B cell (primary cell): ENCODE results near the gene PRDX1. TPM values are rescaled to one million over a fixed set of nuclear protein-coding genes. Genes with fewer than 3 reads are reported as not detected.
"Not testable (repeated sequence)": the region's sequence is repeated elsewhere in the genome, so short reads cannot be mapped to it uniquely, and the experiment has no call there.

ENCODE experiments used
- ATAC-seq: fragments of 200-7000 bp; cut with Tn5 transposase; one replicate; pipeline ENCODE4 v1.10.0; 2021; ENCODE audit warnings: low read depth, mild to moderate bottlenecking, moderate number of reproducible peaks, moderate library complexity
- CTCF ChIA-PET: fragments of 350-600 bp; sonication (Branson Sonifier 250); formaldehyde crosslinking; loops from one replicate; lab custom pipeline; 2021; ENCODE audit warnings: antibody characterized with exemption, inconsistent platforms; lab: Charles Lee
- POLR2A ChIA-PET: fragments of 350-600 bp; sonication (Branson Sonifier 250); formaldehyde crosslinking; loops from one replicate; lab custom pipeline; 2021; ENCODE audit warnings: antibody characterized with exemption; lab: Charles Lee
- DNase-seq: peaks from one replicate; pipeline ENCODE4 v3.0.0; 2013
- H2AFZ ChIP-seq: 2 replicates; pipeline ENCODE4 v1.6.1; 2012; ENCODE audit warnings: mild to moderate bottlenecking, low read depth, low read length; ENCODE audit not compliant: insufficient read depth, poor library complexity, severe bottlenecking
- H3K27ac ChIP-seq, 2 donors: 1 replicate in 1 of 2; 2 replicates in 1 of 2; pipeline ENCODE4 v1.5.1; 2012 to 2013; ENCODE audit warnings: low read length in 2 of 2, mild to moderate bottlenecking in 2 of 2, moderate library complexity in 1 of 2
- H3K27me3 ChIP-seq, 4 experiments: fragments of 200-600 bp in 1 of 4; sonication (generic) in 1 of 4; replicated peaks in 1 of 4; 1 replicate in 2 of 4; 2 replicates in 2 of 4; pipeline versions ENCODE4 v1.6.1 to v1.7.0; 2013 to 2016; ENCODE audit warnings: low read length in 3 of 4, mild to moderate bottlenecking in 2 of 4, mixed read lengths in 1 of 4, moderate library complexity in 1 of 4; ENCODE audit not compliant: insufficient read depth in 4 of 4, control insufficient read depth in 3 of 4; ENCODE audit errors: control extremely low read depth in 1 of 4
- H3K36me3 ChIP-seq, 2 experiments: replicated peaks in 1 of 2; 1 replicate in 1 of 2; 2 replicates in 1 of 2; pipeline versions ENCODE4 v1.6.1 to v1.7.1; 2013; ENCODE audit warnings: low read length in 1 of 2; ENCODE audit not compliant: insufficient read depth in 2 of 2, control insufficient read depth in 1 of 2; ENCODE audit errors: control extremely low read depth in 1 of 2, extremely low read depth in 1 of 2
- H3K4me1 ChIP-seq, 2 donors: fragments of 200-600 bp in 1 of 2; sonication (generic) in 1 of 2; 1 replicate in 1 of 2; 2 replicates in 1 of 2; pipeline versions ENCODE4 v1.5.1 to v1.6.1; 2013 to 2017; ENCODE audit warnings: low read length in 2 of 2; ENCODE audit not compliant: control insufficient read depth in 2 of 2, insufficient read depth in 2 of 2
- H3K4me2 ChIP-seq: replicated peaks from 2 replicates; pipeline ENCODE3; 2012; ENCODE audit warnings: mild to moderate bottlenecking, low read depth, low read length; ENCODE audit not compliant: poor library complexity, severe bottlenecking
- H3K4me3 ChIP-seq, 5 experiments: fragments of 200-600 bp in 1 of 5; sonication (generic) in 1 of 5; 1 replicate in 3 of 5; 2 replicates in 2 of 5; pipeline versions ENCODE4 v1.5.1 to v1.7.0; 2011 to 2016; ENCODE audit warnings: low read length in 4 of 5, mild to moderate bottlenecking in 4 of 5, low read depth in 2 of 5, control low read depth in 1 of 5, moderate library complexity in 1 of 5; ENCODE audit not compliant: insufficient read depth in 1 of 5; ENCODE audit errors: control extremely low read depth in 1 of 5, extremely low read depth in 1 of 5
- H3K79me2 ChIP-seq: fragments of 200-600 bp; sonication (generic); one replicate; pipeline ENCODE4 v1.6.0; 2016; ENCODE audit warnings: low read length; ENCODE audit not compliant: control insufficient read depth, insufficient read depth
- H3K9ac ChIP-seq: fragments of 200-600 bp; sonication (generic); 2 replicates; pipeline ENCODE4 v1.6.1; 2017; ENCODE audit warnings: mild to moderate bottlenecking, low read length, moderate library complexity
- H3K9me3 ChIP-seq, 3 donors: one replicate each; pipeline versions ENCODE4 v1.6.1 to v1.7.1; 2013; ENCODE audit warnings: low read length in 2 of 3; ENCODE audit not compliant: control insufficient read depth in 2 of 3, insufficient read depth in 1 of 3; ENCODE audit errors: control extremely low read depth in 1 of 3
- H4K20me1 ChIP-seq: 2 replicates; pipeline ENCODE4 v1.6.0; 2012; ENCODE audit warnings: mild to moderate bottlenecking, low read length; ENCODE audit not compliant: insufficient read depth, control insufficient read depth, poor library complexity, severe bottlenecking
- H3K27ac Mint-ChIP-seq: one replicate; pipeline ENCODE4 v1.8.0; 2021; ENCODE audit warnings: mixed read lengths
- H3K27me3 Mint-ChIP-seq: one replicate; pipeline ENCODE4 v1.8.0; 2021; ENCODE audit warnings: mixed read lengths
- H3K4me1 Mint-ChIP-seq: one replicate; pipeline ENCODE4 v1.8.0; 2021; ENCODE audit warnings: mixed read lengths
- H3K4me3 Mint-ChIP-seq: one replicate; pipeline ENCODE4 v1.8.0; 2021; ENCODE audit warnings: mixed read lengths
- H3K9me3 Mint-ChIP-seq: one replicate; pipeline ENCODE4 v1.8.0; 2022; ENCODE audit warnings: mixed read lengths; ENCODE audit not compliant: insufficient read depth
- EZH2 ChIP-seq: IDR thresholded peaks from 2 replicates; pipeline ENCODE4 v1.6.1; 2012; ENCODE audit warnings: borderline replicate concordance, low read depth, mild to moderate bottlenecking, moderate library complexity, low read length; ENCODE audit not compliant: insufficient read depth, poor library complexity, severe bottlenecking
- WGBS: methylation state at CpG from one replicate; pipeline ENCODE4 v1.1.5; 2013; ENCODE audit warnings: missing lambda C conversion rate; ENCODE audit not compliant: insufficient coverage; 5-methylcytosine and 5-hydroxymethylcytosine counted together
- intact Hi-C: fragments of 100-400 bp; cut with micrococcal nuclease; formaldehyde crosslinking; loops from one replicate; pipeline ENCODE4 v1.10.0; 2022
- polyA plus RNA-seq: library from polyadenylated mRNA; depleted of rRNA; stranded (reverse); fragments of >200 nt; gene quantifications from 2 replicates; pipeline ENCODE4 v1.2.3, GENCODE V29; 2012
- total RNA-seq, 2 donors: library from RNA; stranded (reverse); fragments of 120-200 nt in 1 of 2; gene quantifications; 1 replicate in 1 of 2; 2 replicates in 1 of 2; pipeline versions ENCODE4 v1.2.3 to v1.2.4, GENCODE V29; 2013 to 2022
- TF ChIP-seq, protein P1 (sequence below): fragments of 200-600 bp; IDR thresholded peaks from one replicate; pipeline ENCODE4 v1.8.0; 2022; ENCODE audit warnings: antibody characterized with exemption, mild to moderate bottlenecking

The PRDX1 gene
- total and polyA plus RNA-seq, 2 donors (not counting 1 experiment from before 2014, with no cell fraction given): 56.4 to 104 TPM

DNA sequence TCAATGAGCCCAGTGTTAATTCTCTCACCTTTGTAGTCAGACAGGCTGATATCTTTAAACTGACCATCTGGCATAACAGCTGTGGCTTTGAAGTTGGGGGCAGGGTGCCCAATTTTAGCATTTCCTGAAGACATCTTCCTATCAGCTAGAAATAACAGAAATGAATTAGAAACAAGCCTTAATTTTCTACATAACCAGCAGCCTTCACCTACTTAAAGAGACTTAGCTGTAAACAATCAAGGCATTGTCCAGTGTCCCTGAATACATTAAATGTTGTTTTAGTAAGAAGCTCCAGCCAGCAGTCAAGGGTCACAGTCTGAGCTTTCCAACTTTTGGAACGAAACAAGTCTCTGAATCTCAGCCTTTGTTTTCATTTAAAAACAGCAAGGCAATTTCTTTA is 2.8 kb downstream of the PRDX1 start:
- Mint-ChIP-seq H3K4me1 (peaks cover 34% of the 10 kb centered on the region), H3K9me3 (no peaks in the 10 kb centered on the region), H3K27me3 (no peaks in the 10 kb centered on the region), H3K4me3 (peak overlapping the region; percentile 95), H3K27ac (peak overlapping the region; percentile 81)
- peak overlapping the region; percentile 45 for H3K4me2 ChIP-seq
- H3K4me3 ChIP-seq: no peak overlapping the region
- peaks cover 7% of the 10 kb centered on the region for H4K20me1 ChIP-seq
- H3K36me3 ChIP-seq: peaks cover 5 to 37% of the 10 kb centered on the region in 2 experiments
- no peak overlapping the region for H2AFZ ChIP-seq
- no peak overlapping the region for H3K9ac ChIP-seq
- no peaks in the 10 kb centered on the region for H3K27me3 ChIP-seq
- DNase-seq: no peak
- peaks cover 0 to 5% (median 0%) of the 10 kb centered on the region in 3 donors for H3K9me3 ChIP-seq
- peaks cover 24% of the 10 kb centered on the region for H3K79me2 ChIP-seq
- WGBS: no CpG with 5 or more reads among the region's 1 CpG
- intact Hi-C loops: no loop called here
- ChIA-PET CTCF (interaction anchor here (0.9 to 11.2 kb wide), 8 partner anchors 8 to 660 kb away, joined by 3 to 110 read pairs (median 4); partner anchors contain the start of genes CCDC163 and MMACHC), POLR2A (interaction anchor here (0.7 to 1.5 kb wide), 3 partner anchors 19 to 743 kb away, joined by 3 to 4 read pairs (median 3); partner anchors contain the start of genes CCDC163 and MMACHC)
- H3K27ac ChIP-seq: peak overlapping the region in 1 of 2 donors; percentile 70
- ATAC-seq: no peak
- H3K4me1 ChIP-seq: peaks cover 16 to 31% of the 10 kb centered on the region in 2 donors
- TF ChIP-seq, protein P1, sequence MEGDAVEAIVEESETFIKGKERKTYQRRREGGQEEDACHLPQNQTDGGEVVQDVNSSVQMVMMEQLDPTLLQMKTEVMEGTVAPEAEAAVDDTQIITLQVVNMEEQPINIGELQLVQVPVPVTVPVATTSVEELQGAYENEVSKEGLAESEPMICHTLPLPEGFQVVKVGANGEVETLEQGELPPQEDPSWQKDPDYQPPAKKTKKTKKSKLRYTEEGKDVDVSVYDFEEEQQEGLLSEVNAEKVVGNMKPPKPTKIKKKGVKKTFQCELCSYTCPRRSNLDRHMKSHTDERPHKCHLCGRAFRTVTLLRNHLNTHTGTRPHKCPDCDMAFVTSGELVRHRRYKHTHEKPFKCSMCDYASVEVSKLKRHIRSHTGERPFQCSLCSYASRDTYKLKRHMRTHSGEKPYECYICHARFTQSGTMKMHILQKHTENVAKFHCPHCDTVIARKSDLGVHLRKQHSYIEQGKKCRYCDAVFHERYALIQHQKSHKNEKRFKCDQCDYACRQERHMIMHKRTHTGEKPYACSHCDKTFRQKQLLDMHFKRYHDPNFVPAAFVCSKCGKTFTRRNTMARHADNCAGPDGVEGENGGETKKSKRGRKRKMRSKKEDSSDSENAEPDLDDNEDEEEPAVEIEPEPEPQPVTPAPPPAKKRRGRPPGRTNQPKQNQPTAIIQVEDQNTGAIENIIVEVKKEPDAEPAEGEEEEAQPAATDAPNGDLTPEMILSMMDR: no peak
- TF ChIP-seq EZH2: no peak

DNA sequence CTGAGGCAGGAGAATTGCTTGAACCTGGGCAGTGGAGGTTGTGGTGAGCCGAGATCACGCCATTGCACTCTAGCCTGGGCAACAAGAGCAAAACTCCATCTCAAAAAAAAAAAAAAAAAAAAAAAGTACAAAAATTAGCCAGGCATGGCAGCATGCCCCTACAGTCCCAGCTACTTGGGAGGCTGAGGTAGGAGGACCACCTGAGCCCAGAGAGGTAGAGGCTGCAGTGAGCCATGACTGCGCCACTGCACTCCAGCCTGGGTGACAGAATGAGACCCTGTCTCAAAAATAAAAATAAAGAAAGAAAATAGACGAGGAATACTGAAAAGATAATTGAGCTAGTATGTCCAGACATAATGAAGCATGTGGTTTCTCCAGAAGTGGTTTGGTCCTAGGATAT is 3.3 kb downstream of the PRDX1 start:
- H3K9ac ChIP-seq, DNase-seq, ATAC-seq, intact Hi-C loops, H3K4me3 ChIP-seq, H2AFZ ChIP-seq, H3K9me3 ChIP-seq, H4K20me1 ChIP-seq, H3K27me3 ChIP-seq, H3K27me3 Mint-ChIP-seq, H3K9me3 Mint-ChIP-seq: not testable (repeated sequence)
- peaks cover 5 to 42% of the 10 kb centered on the region in 2 experiments for H3K36me3 ChIP-seq
- H3K27ac ChIP-seq: peak overlapping the region in 1 of 2 donors; percentile 70
- peak overlapping the region; percentile 45 for H3K4me2 ChIP-seq
- ChIA-PET POLR2A (interaction anchor here (0.7 to 1.5 kb wide), 3 partner anchors 19 to 742 kb away, joined by 3 to 4 read pairs (median 3); partner anchors contain the start of genes CCDC163 and MMACHC), CTCF (interaction anchor here (0.9 to 11.2 kb wide), 10 partner anchors 8 to 661 kb away, joined by 3 to 110 read pairs (median 4); partner anchors contain the start of genes CCDC163 and MMACHC)
- no CpG with 5 or more reads among the region's 4 CpGs for WGBS
- H3K4me1 Mint-ChIP-seq: peaks cover 34% of the 10 kb centered on the region
- peaks cover 24% of the 10 kb centered on the region for H3K79me2 ChIP-seq
- peak overlapping the region; percentile 81 for H3K27ac Mint-ChIP-seq
- H3K4me3 Mint-ChIP-seq: peak overlapping the region; percentile 95
- peaks cover 16 to 31% of the 10 kb centered on the region in 2 donors for H3K4me1 ChIP-seq
